Right atrium auricular region (tissue), 2 donors: Measurements from ENCODE around the gene TSPAN12. TPM values are rescaled to one million over a fixed set of nuclear protein-coding genes. Genes with fewer than 3 reads are reported as not detected.
"Not testable (repeated sequence)": the region's sequence is repeated elsewhere in the genome, so short reads cannot be mapped to it uniquely, and the experiment has no call there.

Source experiments
- DNase-seq: peaks from one replicate; pipeline ENCODE4 v3.0.0-alpha.2; 2019; ENCODE audit warnings: low spot score
- H3K27ac ChIP-seq, 2 donors: fragments of 200-600 bp; sonication (generic); 1 replicate in 1 of 2; 2 replicates in 1 of 2; pipeline ENCODE4 v1.5.1; 2016 to 2019
- H3K27me3 ChIP-seq, 2 donors: fragments of 200-600 bp; sonication (generic); one replicate each; pipeline versions ENCODE4 v1.5.1 to v1.6.0; 2017 to 2019
- H3K36me3 ChIP-seq: fragments of 200-600 bp; sonication (generic); one replicate; pipeline ENCODE4 v1.5.1; 2016
- H3K4me1 ChIP-seq, 2 donors: fragments of 200-600 bp; sonication (generic); one replicate each; pipeline versions ENCODE4 v1.5.1 to v1.6.0; 2017 to 2019
- H3K4me3 ChIP-seq, 2 donors: fragments of 200-600 bp; sonication (generic); 1 replicate in 1 of 2; 2 replicates in 1 of 2; pipeline ENCODE4 v1.5.1; 2017 to 2019; ENCODE audit warnings: mild to moderate bottlenecking in 1 of 2, moderate library complexity in 1 of 2
- H3K9me3 ChIP-seq, 2 donors: fragments of 200-600 bp; sonication (generic); one replicate each; pipeline ENCODE4 v1.5.1; 2019
- total RNA-seq, 2 donors: library from RNA; depleted of rRNA; stranded (reverse); fragments of >200 nt; gene quantifications; one replicate each; pipeline ENCODE4 v1.1.0, GENCODE V29; 2016
- TF ChIP-seq, protein P1 (sequence below), 2 donors: fragments of 200-600 bp; sonication (generic); IDR thresholded peaks; one replicate each; pipeline ENCODE4 v1.5.1; 2019; ENCODE audit warnings: antibody characterized with exemption in 2 of 2

Gene TSPAN12
- total RNA-seq, 2 donors from 2014 or later, result 29.5 to 55.8 TPM

DNA sequence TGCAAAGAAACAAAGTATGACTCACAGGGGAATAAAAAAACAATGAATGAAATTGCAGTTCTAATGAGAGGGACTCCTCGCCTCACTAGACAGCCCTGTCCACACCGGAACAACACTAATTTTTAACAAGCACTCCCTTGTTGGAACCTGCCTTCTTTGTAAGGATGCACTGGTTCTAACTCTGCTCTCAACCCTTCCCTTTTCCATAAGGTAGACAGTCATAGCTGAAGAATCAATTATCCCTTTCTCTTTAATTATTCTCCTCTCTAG lies 65.1 kb downstream of the TSPAN12 start:
- TF ChIP-seq, protein P1, sequence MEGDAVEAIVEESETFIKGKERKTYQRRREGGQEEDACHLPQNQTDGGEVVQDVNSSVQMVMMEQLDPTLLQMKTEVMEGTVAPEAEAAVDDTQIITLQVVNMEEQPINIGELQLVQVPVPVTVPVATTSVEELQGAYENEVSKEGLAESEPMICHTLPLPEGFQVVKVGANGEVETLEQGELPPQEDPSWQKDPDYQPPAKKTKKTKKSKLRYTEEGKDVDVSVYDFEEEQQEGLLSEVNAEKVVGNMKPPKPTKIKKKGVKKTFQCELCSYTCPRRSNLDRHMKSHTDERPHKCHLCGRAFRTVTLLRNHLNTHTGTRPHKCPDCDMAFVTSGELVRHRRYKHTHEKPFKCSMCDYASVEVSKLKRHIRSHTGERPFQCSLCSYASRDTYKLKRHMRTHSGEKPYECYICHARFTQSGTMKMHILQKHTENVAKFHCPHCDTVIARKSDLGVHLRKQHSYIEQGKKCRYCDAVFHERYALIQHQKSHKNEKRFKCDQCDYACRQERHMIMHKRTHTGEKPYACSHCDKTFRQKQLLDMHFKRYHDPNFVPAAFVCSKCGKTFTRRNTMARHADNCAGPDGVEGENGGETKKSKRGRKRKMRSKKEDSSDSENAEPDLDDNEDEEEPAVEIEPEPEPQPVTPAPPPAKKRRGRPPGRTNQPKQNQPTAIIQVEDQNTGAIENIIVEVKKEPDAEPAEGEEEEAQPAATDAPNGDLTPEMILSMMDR (IDR thresholded peaks at IDR 0.05), result no peak
- no peak overlapping the region for H3K27ac ChIP-seq

DNA sequence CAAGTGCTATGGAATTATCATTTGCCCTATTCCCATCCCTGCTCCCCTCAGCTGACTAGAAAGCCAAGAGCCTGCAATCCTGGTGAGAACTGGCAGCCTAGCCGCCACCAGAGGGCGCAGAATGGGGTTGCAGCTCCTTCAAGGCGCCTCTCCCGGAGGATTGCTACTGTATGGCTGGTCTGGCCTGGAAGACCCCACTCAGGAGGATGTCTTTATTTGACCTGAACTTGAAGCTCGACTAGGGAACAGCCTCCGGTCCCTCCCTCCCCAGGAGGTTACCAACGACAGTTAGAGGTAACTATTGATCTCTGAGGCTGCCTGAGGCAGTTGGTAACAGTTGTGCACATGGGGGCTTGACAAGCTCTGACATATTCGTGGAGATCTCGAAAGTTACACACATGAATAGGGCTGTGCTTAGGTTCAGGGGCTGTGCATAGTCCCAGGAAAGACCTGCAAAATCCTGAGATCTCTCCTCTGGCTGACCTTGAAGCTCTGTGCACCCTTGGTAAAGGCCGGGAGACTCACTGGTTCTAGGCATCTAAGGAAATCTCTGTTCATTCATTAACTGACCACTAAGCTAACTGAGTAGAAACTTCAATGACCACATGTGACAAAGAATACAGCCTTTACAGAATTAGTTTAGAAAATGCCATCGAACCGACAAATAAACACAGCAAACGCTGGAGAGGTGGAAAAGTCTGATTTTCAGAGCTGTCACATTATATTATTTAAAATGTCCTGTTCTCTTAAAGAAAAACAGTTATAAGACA lies 65.7 kb downstream of the TSPAN12 start:
- Histone ChIP-seq H3K27me3 (no peaks in the 10 kb centered on the region), H3K4me1 (peaks cover 0 to 26% of the 10 kb centered on the region in 2 donors), H3K27ac (no peak overlapping the region), H3K4me3 (no peak overlapping the region), H3K9me3 (peaks cover 0 to 4% of the 10 kb centered on the region in 2 donors), H3K36me3 (no peaks in the 10 kb centered on the region)
- TF ChIP-seq, protein P1 (IDR thresholded peaks at IDR 0.05), result peak; percentile 59 to 85
- DNase-seq, result peak; percentile 76

More for the DNA sequence above, 65.1 kb downstream of the TSPAN12 start:
- no peak overlapping the region for H3K4me3 ChIP-seq
- no peak for DNase-seq
- no peaks in the 10 kb centered on the region for H3K27me3 ChIP-seq
- no peaks in the 10 kb centered on the region for H3K36me3 ChIP-seq
- peaks cover 0 to 4% of the 10 kb centered on the region in 2 donors for H3K9me3 ChIP-seq
- peaks cover 0 to 26% of the 10 kb centered on the region in 2 donors for H3K4me1 ChIP-seq

DNA sequence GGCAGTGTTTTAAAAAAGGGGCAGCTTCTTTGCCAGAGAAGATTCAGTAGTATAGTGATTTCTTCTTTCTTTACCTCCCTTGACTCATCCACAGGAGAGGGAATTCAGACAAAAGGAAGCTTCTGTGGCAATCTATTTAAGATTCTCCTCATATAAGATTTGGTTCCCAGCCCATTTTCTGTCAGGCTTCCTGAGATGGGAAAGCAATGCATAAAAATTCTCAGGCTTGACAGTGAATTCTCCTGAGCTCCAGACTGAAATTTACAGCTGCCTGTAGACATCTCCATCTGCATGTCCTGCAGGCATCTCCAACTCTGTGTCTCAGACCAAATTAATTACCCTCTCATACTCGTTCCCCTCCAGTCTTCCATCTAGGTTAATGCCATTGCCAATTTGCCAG lies 72.8 kb downstream of the TSPAN12 start:
- Histone ChIP-seq H3K9me3 (no peaks in the 10 kb centered on the region), H3K27ac (no peak overlapping the region)

DNA sequence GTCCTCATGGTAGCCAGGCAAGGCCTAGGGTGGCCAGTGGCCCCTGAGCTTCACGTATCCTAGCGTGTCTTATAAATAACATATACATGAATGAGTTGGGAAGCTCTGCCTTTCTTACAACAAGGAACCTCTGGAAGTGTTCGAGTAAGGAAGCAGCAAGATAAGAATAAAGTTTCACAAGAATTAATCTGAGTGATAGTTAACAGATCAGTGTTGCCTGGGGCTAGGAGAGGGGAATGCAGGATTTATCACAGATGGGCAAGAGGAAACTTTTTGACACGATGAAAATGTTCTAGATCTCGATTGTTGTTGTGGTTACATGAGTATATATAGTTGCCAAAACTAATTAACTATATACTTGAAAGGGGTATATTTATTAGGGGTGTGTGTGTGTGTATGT lies 74.2 kb downstream of the TSPAN12 start:
- Histone ChIP-seq H3K9me3 (no peaks in the 10 kb centered on the region), H3K36me3 (no peaks in the 10 kb centered on the region), H3K4me1 (no peaks in the 10 kb centered on the region), H3K4me3 (no peak overlapping the region), H3K27ac (no peak overlapping the region), H3K27me3 (no peaks in the 10 kb centered on the region)
- TF ChIP-seq, protein P1 (IDR thresholded peaks at IDR 0.05), result no peak
- DNase-seq, result no peak

More for the DNA sequence above, 72.8 kb downstream of the TSPAN12 start:
- no peak for DNase-seq
- Histone ChIP-seq H3K4me1 (no peaks in the 10 kb centered on the region), H3K36me3 (no peaks in the 10 kb centered on the region), H3K27me3 (no peaks in the 10 kb centered on the region), H3K4me3 (no peak overlapping the region)
- TF ChIP-seq, protein P1 (IDR thresholded peaks at IDR 0.05), result no peak

DNA sequence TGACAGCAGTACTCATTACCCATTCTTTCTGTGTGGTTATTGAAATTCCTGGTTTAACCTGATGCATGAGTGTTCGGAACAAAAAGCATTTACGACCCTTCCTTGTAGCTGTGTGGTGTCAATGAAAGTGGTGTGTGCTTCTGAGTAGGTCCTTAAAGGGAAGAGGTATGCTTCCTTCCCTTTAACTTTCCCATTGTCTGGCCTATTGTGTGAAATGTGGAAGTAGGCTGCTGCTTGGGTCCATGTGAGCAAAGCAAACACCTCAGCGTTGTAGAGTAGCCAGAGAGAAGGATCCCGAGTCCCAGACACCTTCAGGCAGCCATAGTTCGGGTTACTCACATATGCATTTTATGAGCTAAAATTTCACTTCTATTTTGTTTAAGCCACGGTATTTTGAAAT lies 74.7 kb downstream of the TSPAN12 start:
- no peak for DNase-seq
- Histone ChIP-seq H3K4me1 (no peaks in the 10 kb centered on the region), H3K36me3 (no peaks in the 10 kb centered on the region), H3K4me3 (no peak overlapping the region), H3K27ac (no peak overlapping the region), H3K9me3 (no peaks in the 10 kb centered on the region), H3K27me3 (no peaks in the 10 kb centered on the region)
- TF ChIP-seq, protein P1 (IDR thresholded peaks at IDR 0.05), result no peak

DNA sequence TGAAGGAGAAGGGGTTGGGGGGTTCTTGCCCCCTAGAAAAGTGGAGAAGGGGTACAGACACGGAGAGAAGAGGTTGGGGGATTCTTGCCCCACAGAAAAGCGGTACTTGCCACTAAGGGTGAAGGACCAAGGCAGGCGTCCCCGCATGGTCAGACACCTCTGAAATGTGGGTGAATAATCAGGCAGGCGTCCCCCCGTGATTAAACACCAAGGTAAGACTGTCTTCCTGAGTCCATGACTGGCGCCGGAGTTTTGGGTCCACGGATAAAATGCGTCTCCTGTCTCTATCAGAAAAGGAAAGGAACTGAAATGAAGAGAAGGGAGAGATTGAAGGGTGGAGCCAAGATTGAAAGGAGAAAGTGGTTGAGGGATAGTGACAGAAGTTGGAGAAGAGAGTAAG lies 76.0 kb downstream of the TSPAN12 start:
- not testable (repeated sequence) for H3K4me3 ChIP-seq, H3K27ac ChIP-seq, H3K4me1 ChIP-seq, H3K9me3 ChIP-seq, DNase-seq, H3K36me3 ChIP-seq, H3K27me3 ChIP-seq
